ENCODE data around the gene ATAD2B. TPM values are rescaled to one million over a fixed set of nuclear protein-coding genes. Genes with fewer than 3 reads are reported as not detected.

ATAD2B gene
- total and polyA plus RNA-seq, 2 of the 8 experiments (the other 6 are each of a cell fraction or from before 2014, with no cell fraction given) = 3.4 to 16.1 TPM

DNA sequence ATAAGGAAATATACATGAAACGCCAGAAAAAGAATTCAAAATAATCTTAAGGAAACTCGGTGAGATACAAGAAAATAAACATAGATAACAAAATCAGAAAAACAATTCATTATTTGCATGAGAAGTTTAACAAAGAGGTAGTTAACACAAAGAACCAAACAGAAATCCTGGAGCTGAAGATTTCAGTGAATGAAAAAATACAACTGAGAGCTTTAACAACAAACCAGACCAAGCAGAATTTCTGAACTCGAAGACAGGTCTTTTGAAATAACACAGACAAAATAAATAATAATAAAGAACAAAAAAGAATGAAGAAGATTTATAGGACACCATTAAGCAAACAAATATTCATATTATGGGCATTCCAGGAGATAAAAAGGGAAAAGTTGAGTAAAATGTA, 204.7 kb downstream of the ATAD2B start:
- Histone ChIP-seq H2BK5ac (ENCODE audit: low read depth, low read length) (no peak overlapping the region), H3K23me2 (ENCODE audit: low read depth, low read length) (no peaks in the 10 kb centered on the region), H3K14ac (ENCODE audit: insufficient read length) (no peak overlapping the region), H3K27me3 (replicated peaks in 1 of 4; ENCODE audit: control insufficient read depth in 3 of 4, extremely low read depth in 1 of 4, insufficient read depth in 3 of 4, low read length in 3 of 4) (no peaks in the 10 kb centered on the region), H3K4ac (replicated peaks; ENCODE audit: insufficient read length, low read depth, low read length) (no peak overlapping the region), H4K20me1 (replicated peaks in 1 of 2; ENCODE audit: control insufficient read depth in 1 of 2, insufficient read depth in 2 of 2, low read length in 2 of 2) (no peaks in the 10 kb centered on the region), H2AFZ (ENCODE audit: low read length) (no peak overlapping the region), H4K5ac (ENCODE audit: insufficient read length, low read depth, low read length) (no peak overlapping the region), H2BK12ac (ENCODE audit: low read depth, low read length) (no peak overlapping the region), H3K18ac (ENCODE audit: extremely low read depth, low read length) (no peak overlapping the region), H3K36me3 (ENCODE audit: control insufficient read depth in 2 of 4, insufficient read depth in 4 of 4, low read length in 3 of 4) (no peaks in the 10 kb centered on the region), H4K8ac (ENCODE audit: extremely low read depth, insufficient read depth, low read length) (no peak overlapping the region), H3K4me2 (ENCODE audit: insufficient read depth in 1 of 2, low read depth in 2 of 2, low read length in 2 of 2) (no peak overlapping the region), H3K9me3 (ENCODE audit: insufficient read depth in 2 of 2, low read depth in 1 of 2, low read length in 1 of 2) (no peaks in the 10 kb centered on the region), H3K4me3 (ENCODE audit: extremely low read depth in 1 of 4, insufficient read depth in 2 of 4, low read depth in 3 of 4, low read length in 4 of 4) (no peak overlapping the region), H3K4me1 (replicated peaks in 1 of 4; ENCODE audit: control insufficient read depth in 3 of 4, insufficient read depth in 4 of 4, low read length in 3 of 4) (no peaks in the 10 kb centered on the region), H2AK5ac (ENCODE audit: low read depth, low read length) (no peak overlapping the region), H3K79me2 (ENCODE audit: control insufficient read depth in 1 of 2, insufficient read depth in 2 of 2, low read length in 2 of 2) (no peaks in the 10 kb centered on the region), H2BK20ac (ENCODE audit: low read length) (no peak overlapping the region), H2BK120ac (replicated peaks; ENCODE audit: low read depth, low read length) (no peak overlapping the region), H3K56ac (replicated peaks; ENCODE audit: insufficient read length, low read depth, low read length) (no peak overlapping the region), H2BK15ac (ENCODE audit: low read length) (no peak overlapping the region), H3K23ac (ENCODE audit: insufficient read length) (no peak overlapping the region), H3K9ac (replicated peaks in 1 of 4; ENCODE audit: extremely low read depth in 1 of 4, low read depth in 3 of 4, low read length in 3 of 4) (no peak overlapping the region), H3K79me1 (ENCODE audit: low read depth, low read length) (no peaks in the 10 kb centered on the region; the same call in 1 of the 2 replicates), H3K27ac (ENCODE audit: low read depth, low read length) (no peak overlapping the region), H4K91ac (replicated peaks; ENCODE audit: insufficient read length, low read length) (no peak overlapping the region)
- 90% methylated on average over 3 of the region's 3 CpGs; no CpG with 5 or more reads in 1 of the 2 experiments for WGBS, 2 experiments (ENCODE audit: extremely low coverage in 1 of 2, insufficient coverage in 1 of 2, insufficient read length in 1 of 2, insufficient replicate concordance in 2 of 2, low coverage in 1 of 2, low lambda C conversion rate in 2 of 2, missing lambda C conversion rate in 1 of 2)
- CTCF ChIA-PET (ENCODE audit: partially characterized antibody) = interaction anchor here (2.4 kb wide), 1 partner anchor 98 kb away, joined by 12 read pairs; no protein-coding TSS in a partner anchor
- TF ChIP-seq ZNF274 (IDR thresholded peaks at IDR 0.05; ENCODE audit: borderline replicate concordance, extremely low read depth, low read length) (no peak), HDAC2 (IDR thresholded peaks at IDR 0.05; ENCODE audit: borderline replicate concordance in 1 of 2, low read depth in 2 of 2, low read length in 2 of 2) (no peak)
- no peak for DNase-seq (ENCODE audit: low read depth in 1 of 2, low spot score in 2 of 2)
- POLR2A ChIA-PET (ENCODE audit: partially characterized antibody) = no interaction called here
- FAIRE-seq = no peak

Measured in H1 (cell line).